Measurements from ENCODE around the gene GNRHR. TPM values are rescaled to one million over a fixed set of nuclear protein-coding genes. Genes with fewer than 3 reads are reported as not detected.

Gene GNRHR
- polyA plus RNA-seq, 1 of the 3 experiments (the other 2 are of a cell fraction) = 0.02 TPM

DNA sequence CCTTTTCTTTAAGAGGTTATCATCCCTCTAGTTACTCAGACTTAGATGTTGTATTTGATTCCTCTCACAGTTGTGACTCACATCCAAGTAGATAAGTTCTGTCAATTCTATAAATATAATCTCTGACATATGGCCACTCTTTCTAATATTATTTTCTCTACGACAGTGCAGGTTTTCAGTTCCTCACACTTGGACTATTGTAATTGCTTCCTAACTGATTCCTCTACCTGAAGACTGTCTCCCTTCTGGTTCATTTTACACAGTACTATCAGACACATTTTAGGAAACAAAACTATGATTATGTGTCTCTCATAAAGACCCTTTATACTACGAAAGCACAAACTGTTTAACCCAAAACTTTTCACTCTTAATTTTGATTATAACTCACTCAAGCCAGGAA lies 31.3 kb upstream of the GNRHR start:
- Histone ChIP-seq H4K20me1 (ENCODE audit: insufficient read depth) (no peaks in the 10 kb centered on the region), H2AFZ (ENCODE audit: low read depth) (peak overlapping the region; percentile 27; the same call in 1 of the 2 replicates), H3K27me3 (ENCODE audit: insufficient read depth) (no peaks in the 10 kb centered on the region), H3F3A (replicated peaks; ENCODE audit: insufficient read depth) (no peaks in the 10 kb centered on the region), H3K36me3 (replicated peaks in 1 of 2; ENCODE audit: control insufficient read depth in 1 of 2, insufficient read depth in 2 of 2, low read length in 1 of 2) (no peaks in the 10 kb centered on the region), H3K27ac (ENCODE audit: low read depth in 2 of 2, low read length in 1 of 2) (peak overlapping the region in 1 of 2 experiments; percentile 31; a peak in 2 of 4 replicates), H3K4me2 (peak overlapping the region; percentile 38; the same call in 1 of the 2 replicates), H3K9me3 (no peaks in the 10 kb centered on the region), H3K4me3 (ENCODE audit: low read depth in 2 of 2, low read length in 1 of 2) (no peak overlapping the region), H3K9ac (no peak overlapping the region), H3K9me2 (no peaks in the 10 kb centered on the region; the same call in 1 of the 2 replicates), H3K4me1 (ENCODE audit: control insufficient read depth in 1 of 2, insufficient read depth in 2 of 2, low read depth in 1 of 2, low read length in 1 of 2) (0 out of 4 replicates have a peak, but pooled peaks cover 0 to 8% of the 10 kb centered on the region in 2 experiments), H3K79me2 (ENCODE audit: insufficient read depth) (no peaks in the 10 kb centered on the region)
- no peak for TF ChIP-seq POLR2AphosphoS5 (IDR thresholded peaks at IDR 0.05; ENCODE audit: low read depth, low read length)
- TF ChIP-seq RAD21 (IDR thresholded peaks at IDR 0.05; ENCODE audit: low read length) = no peak
- TF ChIP-seq, protein P1, sequence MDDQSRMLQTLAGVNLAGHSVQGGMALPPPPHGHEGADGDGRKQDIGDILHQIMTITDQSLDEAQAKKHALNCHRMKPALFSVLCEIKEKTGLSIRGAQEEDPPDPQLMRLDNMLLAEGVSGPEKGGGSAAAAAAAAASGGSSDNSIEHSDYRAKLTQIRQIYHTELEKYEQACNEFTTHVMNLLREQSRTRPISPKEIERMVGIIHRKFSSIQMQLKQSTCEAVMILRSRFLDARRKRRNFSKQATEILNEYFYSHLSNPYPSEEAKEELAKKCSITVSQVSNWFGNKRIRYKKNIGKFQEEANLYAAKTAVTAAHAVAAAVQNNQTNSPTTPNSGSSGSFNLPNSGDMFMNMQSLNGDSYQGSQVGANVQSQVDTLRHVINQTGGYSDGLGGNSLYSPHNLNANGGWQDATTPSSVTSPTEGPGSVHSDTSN (IDR thresholded peaks at IDR 0.05) = no peak
- TF ChIP-seq, protein P2, sequence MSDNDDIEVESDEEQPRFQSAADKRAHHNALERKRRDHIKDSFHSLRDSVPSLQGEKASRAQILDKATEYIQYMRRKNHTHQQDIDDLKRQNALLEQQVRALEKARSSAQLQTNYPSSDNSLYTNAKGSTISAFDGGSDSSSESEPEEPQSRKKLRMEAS (IDR thresholded peaks at IDR 0.05; ENCODE audit: low read depth) = no peak
- no peak for TF ChIP-seq RXRA (IDR thresholded peaks at IDR 0.05; ENCODE audit: borderline replicate concordance, low read depth)
- TF ChIP-seq ELF1 (IDR thresholded peaks at IDR 0.05) = no peak
- no peak for TF ChIP-seq RCOR1 (IDR thresholded peaks at IDR 0.05; ENCODE audit: low read length)
- TF ChIP-seq, protein P3, sequence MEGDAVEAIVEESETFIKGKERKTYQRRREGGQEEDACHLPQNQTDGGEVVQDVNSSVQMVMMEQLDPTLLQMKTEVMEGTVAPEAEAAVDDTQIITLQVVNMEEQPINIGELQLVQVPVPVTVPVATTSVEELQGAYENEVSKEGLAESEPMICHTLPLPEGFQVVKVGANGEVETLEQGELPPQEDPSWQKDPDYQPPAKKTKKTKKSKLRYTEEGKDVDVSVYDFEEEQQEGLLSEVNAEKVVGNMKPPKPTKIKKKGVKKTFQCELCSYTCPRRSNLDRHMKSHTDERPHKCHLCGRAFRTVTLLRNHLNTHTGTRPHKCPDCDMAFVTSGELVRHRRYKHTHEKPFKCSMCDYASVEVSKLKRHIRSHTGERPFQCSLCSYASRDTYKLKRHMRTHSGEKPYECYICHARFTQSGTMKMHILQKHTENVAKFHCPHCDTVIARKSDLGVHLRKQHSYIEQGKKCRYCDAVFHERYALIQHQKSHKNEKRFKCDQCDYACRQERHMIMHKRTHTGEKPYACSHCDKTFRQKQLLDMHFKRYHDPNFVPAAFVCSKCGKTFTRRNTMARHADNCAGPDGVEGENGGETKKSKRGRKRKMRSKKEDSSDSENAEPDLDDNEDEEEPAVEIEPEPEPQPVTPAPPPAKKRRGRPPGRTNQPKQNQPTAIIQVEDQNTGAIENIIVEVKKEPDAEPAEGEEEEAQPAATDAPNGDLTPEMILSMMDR (IDR thresholded peaks at IDR 0.05) = no peak
- no peak for TF ChIP-seq NRF1 (IDR thresholded peaks at IDR 0.05; ENCODE audit: low read depth, low read length)
- ChIA-PET CTCF (no interaction called here), POLR2A (no interaction called here)
- DNase-seq = no peak
- 32% methylated on average over 2 of the region's 2 CpGs for WGBS (ENCODE audit: low lambda C conversion rate)

DNA sequence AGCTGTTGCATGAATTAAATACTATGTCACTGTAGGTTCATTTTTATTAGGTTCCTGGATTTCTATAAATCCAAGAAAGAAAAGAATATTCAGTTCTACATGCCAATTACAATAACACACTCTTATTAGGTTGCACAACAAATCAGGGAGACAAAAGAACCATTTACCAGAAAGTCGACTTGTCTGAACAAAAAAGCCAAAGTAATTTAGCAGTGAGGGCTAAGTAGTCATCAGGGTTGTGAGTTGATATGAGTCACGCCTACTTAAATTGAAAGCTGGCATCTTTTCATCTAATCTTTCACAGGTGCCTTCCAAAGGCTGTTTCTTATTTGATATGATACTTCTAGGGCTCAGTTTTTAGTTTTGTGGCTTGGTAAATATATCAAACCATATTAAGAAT lies 25.4 kb upstream of the GNRHR start:
- Histone ChIP-seq H3K36me3 (replicated peaks in 1 of 2; ENCODE audit: control insufficient read depth in 1 of 2, insufficient read depth in 2 of 2, low read length in 1 of 2) (no peaks in the 10 kb centered on the region), H3K79me2 (ENCODE audit: insufficient read depth) (no peaks in the 10 kb centered on the region), H3K27me3 (ENCODE audit: insufficient read depth) (no peaks in the 10 kb centered on the region), H3K27ac (ENCODE audit: low read depth in 2 of 2, low read length in 1 of 2) (no peak overlapping the region), H3K9me2 (no peaks in the 10 kb centered on the region; the same call in 1 of the 2 replicates), H3K4me1 (ENCODE audit: control insufficient read depth in 1 of 2, insufficient read depth in 2 of 2, low read depth in 1 of 2, low read length in 1 of 2) (peaks cover 2 to 5% of the 10 kb centered on the region in 2 experiments; a peak in 1 of 4 replicates), H3K9ac (no peak overlapping the region), H4K20me1 (ENCODE audit: insufficient read depth) (no peaks in the 10 kb centered on the region), H3K4me3 (ENCODE audit: low read depth in 2 of 2, low read length in 1 of 2) (no peak overlapping the region), H3F3A (replicated peaks; ENCODE audit: insufficient read depth) (no peaks in the 10 kb centered on the region), H3K9me3 (no peaks in the 10 kb centered on the region), H2AFZ (ENCODE audit: low read depth) (no peak overlapping the region), H3K4me2 (no peak overlapping the region)
- TF ChIP-seq, protein P1 (IDR thresholded peaks at IDR 0.05) = no peak
- no peak for TF ChIP-seq TAF1 (IDR thresholded peaks at IDR 0.05; ENCODE audit: borderline replicate concordance, low read depth, low read length)
- TF ChIP-seq, protein P4, sequence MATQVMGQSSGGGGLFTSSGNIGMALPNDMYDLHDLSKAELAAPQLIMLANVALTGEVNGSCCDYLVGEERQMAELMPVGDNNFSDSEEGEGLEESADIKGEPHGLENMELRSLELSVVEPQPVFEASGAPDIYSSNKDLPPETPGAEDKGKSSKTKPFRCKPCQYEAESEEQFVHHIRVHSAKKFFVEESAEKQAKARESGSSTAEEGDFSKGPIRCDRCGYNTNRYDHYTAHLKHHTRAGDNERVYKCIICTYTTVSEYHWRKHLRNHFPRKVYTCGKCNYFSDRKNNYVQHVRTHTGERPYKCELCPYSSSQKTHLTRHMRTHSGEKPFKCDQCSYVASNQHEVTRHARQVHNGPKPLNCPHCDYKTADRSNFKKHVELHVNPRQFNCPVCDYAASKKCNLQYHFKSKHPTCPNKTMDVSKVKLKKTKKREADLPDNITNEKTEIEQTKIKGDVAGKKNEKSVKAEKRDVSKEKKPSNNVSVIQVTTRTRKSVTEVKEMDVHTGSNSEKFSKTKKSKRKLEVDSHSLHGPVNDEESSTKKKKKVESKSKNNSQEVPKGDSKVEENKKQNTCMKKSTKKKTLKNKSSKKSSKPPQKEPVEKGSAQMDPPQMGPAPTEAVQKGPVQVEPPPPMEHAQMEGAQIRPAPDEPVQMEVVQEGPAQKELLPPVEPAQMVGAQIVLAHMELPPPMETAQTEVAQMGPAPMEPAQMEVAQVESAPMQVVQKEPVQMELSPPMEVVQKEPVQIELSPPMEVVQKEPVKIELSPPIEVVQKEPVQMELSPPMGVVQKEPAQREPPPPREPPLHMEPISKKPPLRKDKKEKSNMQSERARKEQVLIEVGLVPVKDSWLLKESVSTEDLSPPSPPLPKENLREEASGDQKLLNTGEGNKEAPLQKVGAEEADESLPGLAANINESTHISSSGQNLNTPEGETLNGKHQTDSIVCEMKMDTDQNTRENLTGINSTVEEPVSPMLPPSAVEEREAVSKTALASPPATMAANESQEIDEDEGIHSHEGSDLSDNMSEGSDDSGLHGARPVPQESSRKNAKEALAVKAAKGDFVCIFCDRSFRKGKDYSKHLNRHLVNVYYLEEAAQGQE (IDR thresholded peaks at IDR 0.05; ENCODE audit: low read depth, low read length) = no peak
- TF ChIP-seq RCOR1 (IDR thresholded peaks at IDR 0.05; ENCODE audit: low read length) = no peak
- no peak for TF ChIP-seq NRF1 (IDR thresholded peaks at IDR 0.05; ENCODE audit: low read depth, low read length)
- no peak for TF ChIP-seq EZH2phosphoT487 (IDR thresholded peaks at IDR 0.05; ENCODE audit: borderline replicate concordance, low read depth)
- TF ChIP-seq MXI1 (IDR thresholded peaks at IDR 0.05; ENCODE audit: low read depth, low read length) = no peak
- 45% methylated on average over 2 of the region's 2 CpGs for WGBS (ENCODE audit: low lambda C conversion rate)
- CTCF ChIA-PET = interaction anchor here (0.7 kb wide), 1 partner anchor 188 kb away, joined by 4 read pairs; no protein-coding TSS in a partner anchor
- DNase-seq = no peak
- POLR2A ChIA-PET = no interaction called here

Data from SK-N-SH (cell line).